Osteocyte (in vitro differentiated cells): ENCODE data around the gene HEATR3. TPM values are rescaled to one million over a fixed set of nuclear protein-coding genes. Genes with fewer than 3 reads are reported as not detected.

Source experiments
- DNase-seq: peaks from one replicate; pipeline ENCODE4 v3.0.0; 2021; ENCODE audit warnings: mixed read lengths; ENCODE audit not compliant: unreplicated experiment; ENCODE audit errors: extremely low spot score
- H3K27ac Mint-ChIP-seq: one replicate; pipeline ENCODE4 v1.8.0; 2021; ENCODE audit warnings: mild to moderate bottlenecking, mixed read lengths; ENCODE audit not compliant: unreplicated experiment
- H3K27me3 Mint-ChIP-seq: one replicate; pipeline ENCODE4 v1.8.0; 2021; ENCODE audit warnings: mixed read lengths; ENCODE audit not compliant: unreplicated experiment
- H3K36me3 Mint-ChIP-seq: one replicate; pipeline ENCODE4 v1.8.0; 2021; ENCODE audit warnings: mixed read lengths; ENCODE audit not compliant: unreplicated experiment
- H3K4me1 Mint-ChIP-seq: one replicate; pipeline ENCODE4 v1.8.0; 2021; ENCODE audit warnings: mixed read lengths; ENCODE audit not compliant: unreplicated experiment
- H3K4me3 Mint-ChIP-seq: one replicate; pipeline ENCODE4 v1.8.0; 2021; ENCODE audit warnings: mild to moderate bottlenecking, moderate library complexity, mixed read lengths; ENCODE audit not compliant: unreplicated experiment
- H3K9me3 Mint-ChIP-seq: one replicate; pipeline ENCODE4 v1.8.0; 2021; ENCODE audit warnings: mixed read lengths; ENCODE audit not compliant: unreplicated experiment
- CTCF ChIP-seq: fragments of 200-600 bp; sonication (generic); IDR thresholded peaks from 2 replicates; pipeline ENCODE4 v1.5.0; 2021; ENCODE audit warnings: antibody characterized with exemption, mild to moderate bottlenecking, moderate library complexity
- total RNA-seq: library from RNA; stranded (reverse); gene quantifications from 2 replicates; pipeline ENCODE4 v1.2.1, GENCODE V29; 2021

HEATR3 gene
- total RNA-seq, 1 donor from 2014 or later, result 19.4 TPM

GRCh38 chr16:50036426-50036825 is 29.3 kb upstream of the HEATR3 start:
- TF ChIP-seq CTCF, result no peak
- H3K4me3 Mint-ChIP-seq, result no peak overlapping the region

GRCh38 chr16:50037662-50038220 is 28.0 kb upstream of the HEATR3 start:
- no peak overlapping the region for H3K4me3 Mint-ChIP-seq
- TF ChIP-seq CTCF, result no peak
- H3K36me3 Mint-ChIP-seq, result peaks cover 21% of the 10 kb centered on the region
- H3K27me3 Mint-ChIP-seq, result peaks cover 10% of the 10 kb centered on the region
- H3K9me3 Mint-ChIP-seq, result no peaks in the 10 kb centered on the region
- no peak for DNase-seq
- no peak overlapping the region for H3K27ac Mint-ChIP-seq
- no peaks in the 10 kb centered on the region for H3K4me1 Mint-ChIP-seq

More at GRCh38 chr16:50036426-50036825, 29.3 kb upstream of the HEATR3 start:
- no peaks in the 10 kb centered on the region for H3K4me1 Mint-ChIP-seq
- no peaks in the 10 kb centered on the region for H3K9me3 Mint-ChIP-seq
- H3K27me3 Mint-ChIP-seq, result no peaks in the 10 kb centered on the region
- peaks cover 28% of the 10 kb centered on the region for H3K36me3 Mint-ChIP-seq
- H3K27ac Mint-ChIP-seq, result no peak overlapping the region
- no peak for DNase-seq

DNA sequence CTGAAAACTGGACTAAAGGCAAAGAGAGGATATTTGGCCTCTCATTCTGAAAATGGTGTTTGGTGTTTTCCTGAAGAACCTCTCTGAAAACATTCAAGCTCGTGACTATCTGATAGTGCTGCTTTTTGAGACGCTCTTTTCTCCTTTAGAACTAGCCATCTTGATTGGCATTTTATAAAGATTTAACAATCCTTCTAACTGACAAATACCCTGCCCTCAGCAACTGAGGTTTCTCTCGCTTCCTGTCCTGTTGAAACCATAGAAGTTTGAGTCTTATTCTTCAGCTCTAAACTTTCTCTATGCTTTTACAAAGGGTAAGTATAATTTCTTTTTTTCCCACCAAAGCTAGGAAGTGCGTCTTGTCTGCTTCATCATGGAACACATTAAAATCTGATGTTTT is 27.5 kb upstream of the HEATR3 start:
- H3K4me3 Mint-ChIP-seq, result no peak overlapping the region
- no peak for DNase-seq
- H3K4me1 Mint-ChIP-seq, result no peaks in the 10 kb centered on the region
- no peak for TF ChIP-seq CTCF
- H3K27me3 Mint-ChIP-seq, result peaks cover 15% of the 10 kb centered on the region
- H3K36me3 Mint-ChIP-seq, result peaks cover 19% of the 10 kb centered on the region
- no peak overlapping the region for H3K27ac Mint-ChIP-seq
- H3K9me3 Mint-ChIP-seq, result no peaks in the 10 kb centered on the region

DNA sequence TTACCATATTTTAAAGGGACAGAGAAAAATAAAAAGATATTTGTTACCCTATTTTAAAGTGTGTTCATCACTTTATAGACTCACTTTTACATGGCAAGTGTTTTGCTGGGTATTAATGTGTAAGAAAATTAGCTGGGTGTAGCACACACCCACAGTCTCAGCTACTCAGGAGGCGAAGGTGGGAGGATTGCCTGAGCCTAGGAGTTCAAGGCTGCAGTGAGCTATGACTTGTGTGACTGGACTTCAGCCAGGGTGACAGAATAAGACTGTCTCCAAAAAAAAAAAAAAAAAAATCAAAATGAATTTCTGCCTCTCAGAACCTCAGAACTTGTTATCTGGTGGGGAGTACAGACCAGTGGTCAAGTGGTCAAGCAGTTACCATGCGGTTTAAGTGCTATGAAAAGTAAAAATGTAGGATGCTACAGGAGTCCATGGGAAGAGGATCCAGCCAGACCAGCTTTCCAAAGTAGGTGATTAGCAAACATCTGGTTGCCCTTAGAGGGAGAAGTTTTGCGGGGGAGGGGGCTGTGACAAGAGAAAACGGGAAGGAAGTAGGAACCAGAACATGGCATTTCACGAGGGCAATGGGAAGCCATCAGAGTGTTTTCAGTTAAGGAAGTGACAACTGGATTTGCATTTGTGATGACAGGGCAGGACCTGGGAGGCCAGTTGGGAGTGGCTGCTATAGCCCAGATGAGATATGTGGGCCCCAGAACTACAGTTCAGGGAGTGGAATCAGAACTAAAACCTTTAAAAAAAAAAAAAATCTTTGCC is 26.8 kb upstream of the HEATR3 start:
- Mint-ChIP-seq H3K4me1 (no peaks in the 10 kb centered on the region), H3K27ac (no peak overlapping the region), H3K36me3 (peaks cover 19% of the 10 kb centered on the region), H3K27me3 (peaks cover 22% of the 10 kb centered on the region), H3K9me3 (no peaks in the 10 kb centered on the region), H3K4me3 (no peak overlapping the region)
- TF ChIP-seq CTCF, result no peak
- no peak for DNase-seq

- Mint-ChIP-seq H3K27ac (no peak overlapping the region), H3K4me1 (no peaks in the 10 kb centered on the region), H3K36me3 (peaks cover 12% of the 10 kb centered on the region), H3K9me3 (no peaks in the 10 kb centered on the region), H3K4me3 (no peak overlapping the region), H3K27me3 (peaks cover 30% of the 10 kb centered on the region)
- TF ChIP-seq CTCF, result no peak
- no peak for DNase-seq
Observed at GRCh38 chr16:50040018-50040417, 25.8 kb upstream of the HEATR3 start.
